ENCODE results near the gene RWDD1. TPM values are rescaled to one million over a fixed set of nuclear protein-coding genes. Genes with fewer than 3 reads are reported as not detected.

The RWDD1 gene
- polyA plus RNA-seq, 1 of the 3 experiments (the other 2 are of a cell fraction): 17.7 TPM

GRCh38 chr6:116542426-116542825, 28.9 kb upstream of the RWDD1 start:
- CTCF ChIA-PET: interaction anchor here (1.1 to 7.4 kb wide), 9 partner anchors 9 to 325 kb away, joined by 3 to 60 read pairs (median 4); no protein-coding TSS in a partner anchor
- Histone ChIP-seq H3K4me3 (ENCODE audit: low read depth in 2 of 2, low read length in 1 of 2) (no peak overlapping the region), H4K20me1 (ENCODE audit: insufficient read depth) (no peaks in the 10 kb centered on the region), H3K9me2 (no peaks in the 10 kb centered on the region), H2AFZ (ENCODE audit: low read depth) (no peak overlapping the region), H3K27me3 (ENCODE audit: insufficient read depth) (no peaks in the 10 kb centered on the region), H3K4me2 (no peak overlapping the region), H3K9ac (no peak overlapping the region), H3K4me1 (ENCODE audit: control insufficient read depth in 1 of 2, insufficient read depth in 2 of 2, low read depth in 1 of 2, low read length in 1 of 2) (no peaks in the 10 kb centered on the region; a peak in 1 of 4 replicates), H3K27ac (ENCODE audit: low read depth in 2 of 2, low read length in 1 of 2) (no peak overlapping the region), H3K79me2 (ENCODE audit: insufficient read depth) (no peaks in the 10 kb centered on the region), H3K9me3 (no peaks in the 10 kb centered on the region), H3F3A (replicated peaks; ENCODE audit: insufficient read depth) (no peaks in the 10 kb centered on the region), H3K36me3 (replicated peaks in 1 of 2; ENCODE audit: control insufficient read depth in 1 of 2, insufficient read depth in 2 of 2, low read length in 1 of 2) (no peaks in the 10 kb centered on the region)
- TF ChIP-seq PBX3 (IDR thresholded peaks at IDR 0.05) (no peak), EZH2phosphoT487 (IDR thresholded peaks at IDR 0.05; ENCODE audit: borderline replicate concordance, low read depth) (no peak), FOXM1 (IDR thresholded peaks at IDR 0.05; ENCODE audit: low read depth) (no peak), SIN3A (IDR thresholded peaks at IDR 0.05; ENCODE audit: borderline replicate concordance, low read depth, low read length) (no peak), YY1 (IDR thresholded peaks at IDR 0.05; ENCODE audit: low read depth) (no peak), NRF1 (IDR thresholded peaks at IDR 0.05; ENCODE audit: low read depth, low read length) (no peak), MEF2A (IDR thresholded peaks at IDR 0.05; ENCODE audit: borderline replicate concordance, low read depth) (no peak), RCOR1 (IDR thresholded peaks at IDR 0.05; ENCODE audit: low read length) (no peak), USF1 (IDR thresholded peaks at IDR 0.05; ENCODE audit: borderline replicate concordance, low read depth) (no peak), SMC3 (IDR thresholded peaks at IDR 0.05; ENCODE audit: low read depth, low read length) (no peak), RFX5 (IDR thresholded peaks at IDR 0.05; ENCODE audit: low read length) (no peak), USF2 (IDR thresholded peaks at IDR 0.05; ENCODE audit: borderline replicate concordance, low read depth, low read length) (no peak), RXRA (IDR thresholded peaks at IDR 0.05; ENCODE audit: borderline replicate concordance, low read depth) (no peak)
- TF ChIP-seq, protein P1, sequence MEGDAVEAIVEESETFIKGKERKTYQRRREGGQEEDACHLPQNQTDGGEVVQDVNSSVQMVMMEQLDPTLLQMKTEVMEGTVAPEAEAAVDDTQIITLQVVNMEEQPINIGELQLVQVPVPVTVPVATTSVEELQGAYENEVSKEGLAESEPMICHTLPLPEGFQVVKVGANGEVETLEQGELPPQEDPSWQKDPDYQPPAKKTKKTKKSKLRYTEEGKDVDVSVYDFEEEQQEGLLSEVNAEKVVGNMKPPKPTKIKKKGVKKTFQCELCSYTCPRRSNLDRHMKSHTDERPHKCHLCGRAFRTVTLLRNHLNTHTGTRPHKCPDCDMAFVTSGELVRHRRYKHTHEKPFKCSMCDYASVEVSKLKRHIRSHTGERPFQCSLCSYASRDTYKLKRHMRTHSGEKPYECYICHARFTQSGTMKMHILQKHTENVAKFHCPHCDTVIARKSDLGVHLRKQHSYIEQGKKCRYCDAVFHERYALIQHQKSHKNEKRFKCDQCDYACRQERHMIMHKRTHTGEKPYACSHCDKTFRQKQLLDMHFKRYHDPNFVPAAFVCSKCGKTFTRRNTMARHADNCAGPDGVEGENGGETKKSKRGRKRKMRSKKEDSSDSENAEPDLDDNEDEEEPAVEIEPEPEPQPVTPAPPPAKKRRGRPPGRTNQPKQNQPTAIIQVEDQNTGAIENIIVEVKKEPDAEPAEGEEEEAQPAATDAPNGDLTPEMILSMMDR (IDR thresholded peaks at IDR 0.05): no peak
- TF ChIP-seq, protein P2, sequence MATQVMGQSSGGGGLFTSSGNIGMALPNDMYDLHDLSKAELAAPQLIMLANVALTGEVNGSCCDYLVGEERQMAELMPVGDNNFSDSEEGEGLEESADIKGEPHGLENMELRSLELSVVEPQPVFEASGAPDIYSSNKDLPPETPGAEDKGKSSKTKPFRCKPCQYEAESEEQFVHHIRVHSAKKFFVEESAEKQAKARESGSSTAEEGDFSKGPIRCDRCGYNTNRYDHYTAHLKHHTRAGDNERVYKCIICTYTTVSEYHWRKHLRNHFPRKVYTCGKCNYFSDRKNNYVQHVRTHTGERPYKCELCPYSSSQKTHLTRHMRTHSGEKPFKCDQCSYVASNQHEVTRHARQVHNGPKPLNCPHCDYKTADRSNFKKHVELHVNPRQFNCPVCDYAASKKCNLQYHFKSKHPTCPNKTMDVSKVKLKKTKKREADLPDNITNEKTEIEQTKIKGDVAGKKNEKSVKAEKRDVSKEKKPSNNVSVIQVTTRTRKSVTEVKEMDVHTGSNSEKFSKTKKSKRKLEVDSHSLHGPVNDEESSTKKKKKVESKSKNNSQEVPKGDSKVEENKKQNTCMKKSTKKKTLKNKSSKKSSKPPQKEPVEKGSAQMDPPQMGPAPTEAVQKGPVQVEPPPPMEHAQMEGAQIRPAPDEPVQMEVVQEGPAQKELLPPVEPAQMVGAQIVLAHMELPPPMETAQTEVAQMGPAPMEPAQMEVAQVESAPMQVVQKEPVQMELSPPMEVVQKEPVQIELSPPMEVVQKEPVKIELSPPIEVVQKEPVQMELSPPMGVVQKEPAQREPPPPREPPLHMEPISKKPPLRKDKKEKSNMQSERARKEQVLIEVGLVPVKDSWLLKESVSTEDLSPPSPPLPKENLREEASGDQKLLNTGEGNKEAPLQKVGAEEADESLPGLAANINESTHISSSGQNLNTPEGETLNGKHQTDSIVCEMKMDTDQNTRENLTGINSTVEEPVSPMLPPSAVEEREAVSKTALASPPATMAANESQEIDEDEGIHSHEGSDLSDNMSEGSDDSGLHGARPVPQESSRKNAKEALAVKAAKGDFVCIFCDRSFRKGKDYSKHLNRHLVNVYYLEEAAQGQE (IDR thresholded peaks at IDR 0.05; ENCODE audit: low read depth, low read length): no peak
- TF ChIP-seq, protein P3, sequence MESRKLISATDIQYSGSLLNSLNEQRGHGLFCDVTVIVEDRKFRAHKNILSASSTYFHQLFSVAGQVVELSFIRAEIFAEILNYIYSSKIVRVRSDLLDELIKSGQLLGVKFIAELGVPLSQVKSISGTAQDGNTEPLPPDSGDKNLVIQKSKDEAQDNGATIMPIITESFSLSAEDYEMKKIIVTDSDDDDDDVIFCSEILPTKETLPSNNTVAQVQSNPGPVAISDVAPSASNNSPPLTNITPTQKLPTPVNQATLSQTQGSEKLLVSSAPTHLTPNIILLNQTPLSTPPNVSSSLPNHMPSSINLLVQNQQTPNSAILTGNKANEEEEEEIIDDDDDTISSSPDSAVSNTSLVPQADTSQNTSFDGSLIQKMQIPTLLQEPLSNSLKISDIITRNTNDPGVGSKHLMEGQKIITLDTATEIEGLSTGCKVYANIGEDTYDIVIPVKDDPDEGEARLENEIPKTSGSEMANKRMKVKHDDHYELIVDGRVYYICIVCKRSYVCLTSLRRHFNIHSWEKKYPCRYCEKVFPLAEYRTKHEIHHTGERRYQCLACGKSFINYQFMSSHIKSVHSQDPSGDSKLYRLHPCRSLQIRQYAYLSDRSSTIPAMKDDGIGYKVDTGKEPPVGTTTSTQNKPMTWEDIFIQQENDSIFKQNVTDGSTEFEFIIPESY (IDR thresholded peaks at IDR 0.05; ENCODE audit: borderline replicate concordance, low read depth): no peak
- no peak for DNase-seq
- POLR2A ChIA-PET: interaction anchor here (0.6 kb wide), 1 partner anchor 20 kb away, joined by 3 read pairs; no protein-coding TSS in a partner anchor
